ENCODE results near the gene NUTF2.

DNA sequence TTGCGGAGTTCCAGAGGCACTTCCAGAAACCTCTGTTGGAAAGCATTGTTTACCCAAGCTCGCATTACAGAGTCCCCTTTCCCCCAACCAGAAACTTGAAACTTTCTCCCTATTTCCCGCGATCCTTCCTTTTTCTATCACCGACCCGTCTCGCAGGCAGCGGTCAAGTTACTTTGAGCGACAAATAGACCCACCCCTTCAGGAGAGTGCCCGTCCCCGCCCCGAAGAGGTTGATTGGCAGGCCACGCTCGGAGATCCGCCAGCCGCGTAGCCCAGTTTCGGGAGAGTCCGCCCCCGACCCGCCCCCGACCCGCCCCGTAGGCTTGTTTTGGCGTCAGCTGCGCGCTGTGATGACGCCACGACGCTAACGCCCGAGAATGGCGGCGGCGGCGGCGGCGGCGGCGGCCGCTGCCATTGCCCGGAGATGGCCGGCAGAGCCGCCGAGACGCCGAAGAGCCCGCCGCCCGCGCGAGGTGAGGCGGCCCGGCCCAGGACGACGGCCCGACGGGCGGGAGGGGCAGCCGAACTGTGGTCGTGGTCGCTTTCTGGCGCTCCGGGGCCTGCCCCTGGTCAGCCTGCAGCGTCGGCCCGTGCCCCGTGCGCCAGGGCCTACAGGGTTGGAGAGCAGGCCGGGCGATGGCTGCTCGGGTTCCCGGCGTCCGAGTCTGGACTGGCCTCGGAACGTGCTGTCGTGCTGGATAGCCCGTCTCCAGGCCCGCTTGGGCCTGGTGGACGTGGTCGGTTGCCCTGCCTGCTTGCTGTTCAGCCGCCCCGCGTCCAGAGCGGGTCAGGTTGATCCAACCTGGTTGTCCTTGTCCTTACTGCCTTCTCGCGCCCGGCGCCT lies 46.4 kb downstream of the NUTF2 start, which contains the start of gene PSKH1:
- no peak for TF ChIP-seq ZNF311 (tag by site-specific recombination; IDR thresholded peaks at IDR 0.05; ENCODE audit: borderline replicate concordance)
- TF ChIP-seq, protein P1, sequence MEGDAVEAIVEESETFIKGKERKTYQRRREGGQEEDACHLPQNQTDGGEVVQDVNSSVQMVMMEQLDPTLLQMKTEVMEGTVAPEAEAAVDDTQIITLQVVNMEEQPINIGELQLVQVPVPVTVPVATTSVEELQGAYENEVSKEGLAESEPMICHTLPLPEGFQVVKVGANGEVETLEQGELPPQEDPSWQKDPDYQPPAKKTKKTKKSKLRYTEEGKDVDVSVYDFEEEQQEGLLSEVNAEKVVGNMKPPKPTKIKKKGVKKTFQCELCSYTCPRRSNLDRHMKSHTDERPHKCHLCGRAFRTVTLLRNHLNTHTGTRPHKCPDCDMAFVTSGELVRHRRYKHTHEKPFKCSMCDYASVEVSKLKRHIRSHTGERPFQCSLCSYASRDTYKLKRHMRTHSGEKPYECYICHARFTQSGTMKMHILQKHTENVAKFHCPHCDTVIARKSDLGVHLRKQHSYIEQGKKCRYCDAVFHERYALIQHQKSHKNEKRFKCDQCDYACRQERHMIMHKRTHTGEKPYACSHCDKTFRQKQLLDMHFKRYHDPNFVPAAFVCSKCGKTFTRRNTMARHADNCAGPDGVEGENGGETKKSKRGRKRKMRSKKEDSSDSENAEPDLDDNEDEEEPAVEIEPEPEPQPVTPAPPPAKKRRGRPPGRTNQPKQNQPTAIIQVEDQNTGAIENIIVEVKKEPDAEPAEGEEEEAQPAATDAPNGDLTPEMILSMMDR (tag by site-specific recombination; IDR thresholded peaks at IDR 0.05), result peak; percentile 27; the same call in 1 of the 2 replicates
- no peak for TF ChIP-seq ZNF121 (tag by site-specific recombination; IDR thresholded peaks at IDR 0.05)
- peak; percentile 84 for TF ChIP-seq ZNF366 (tag by site-specific recombination; conservative IDR thresholded peaks at IDR 0.05)
- TF ChIP-seq, protein P2, sequence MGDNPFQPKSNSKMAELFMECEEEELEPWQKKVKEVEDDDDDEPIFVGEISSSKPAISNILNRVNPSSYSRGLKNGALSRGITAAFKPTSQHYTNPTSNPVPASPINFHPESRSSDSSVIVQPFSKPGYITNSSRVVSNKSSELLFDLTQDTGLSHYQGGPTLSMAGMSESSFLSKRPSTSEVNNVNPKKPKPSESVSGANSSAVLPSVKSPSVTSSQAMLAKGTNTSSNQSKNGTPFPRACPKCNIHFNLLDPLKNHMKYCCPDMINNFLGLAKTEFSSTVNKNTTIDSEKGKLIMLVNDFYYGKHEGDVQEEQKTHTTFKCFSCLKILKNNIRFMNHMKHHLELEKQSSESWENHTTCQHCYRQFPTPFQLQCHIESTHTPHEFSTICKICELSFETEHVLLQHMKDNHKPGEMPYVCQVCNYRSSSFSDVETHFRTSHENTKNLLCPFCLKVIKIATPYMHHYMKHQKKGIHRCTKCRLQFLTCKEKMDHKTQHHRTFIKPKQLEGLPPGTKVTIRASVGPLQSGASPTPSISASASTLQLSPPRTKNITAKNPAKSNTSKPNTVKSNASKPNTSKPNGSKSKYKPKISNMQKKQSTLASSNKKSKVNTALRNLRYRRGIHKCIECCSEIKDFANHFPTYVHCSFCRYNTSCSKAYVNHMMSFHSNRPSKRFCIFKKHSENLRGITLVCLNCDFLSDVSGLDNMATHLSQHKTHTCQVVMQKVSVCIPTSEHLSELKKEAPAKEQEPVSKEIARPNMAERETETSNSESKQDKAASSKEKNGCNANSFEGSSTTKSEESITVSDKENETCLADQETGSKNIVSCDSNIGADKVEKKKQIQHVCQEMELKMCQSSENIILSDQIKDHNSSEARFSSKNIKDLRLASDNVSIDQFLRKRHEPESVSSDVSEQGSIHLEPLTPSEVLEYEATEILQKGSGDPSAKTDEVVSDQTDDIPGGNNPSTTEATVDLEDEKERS (tag by site-specific recombination; IDR thresholded peaks at IDR 0.05), result no peak
- no peak for TF ChIP-seq SALL2 (tag by site-specific recombination; IDR thresholded peaks at IDR 0.05; ENCODE audit: borderline replicate concordance)
- TF ChIP-seq ZNF23 (tag by site-specific recombination; IDR thresholded peaks at IDR 0.05; ENCODE audit: borderline replicate concordance), result no peak
- TF ChIP-seq KLF10 (tag by site-specific recombination; IDR thresholded peaks at IDR 0.05), result peak; percentile 96
- TF ChIP-seq GLIS1 (tag by site-specific recombination; IDR thresholded peaks at IDR 0.05), result no peak
- TF ChIP-seq, protein P3, sequence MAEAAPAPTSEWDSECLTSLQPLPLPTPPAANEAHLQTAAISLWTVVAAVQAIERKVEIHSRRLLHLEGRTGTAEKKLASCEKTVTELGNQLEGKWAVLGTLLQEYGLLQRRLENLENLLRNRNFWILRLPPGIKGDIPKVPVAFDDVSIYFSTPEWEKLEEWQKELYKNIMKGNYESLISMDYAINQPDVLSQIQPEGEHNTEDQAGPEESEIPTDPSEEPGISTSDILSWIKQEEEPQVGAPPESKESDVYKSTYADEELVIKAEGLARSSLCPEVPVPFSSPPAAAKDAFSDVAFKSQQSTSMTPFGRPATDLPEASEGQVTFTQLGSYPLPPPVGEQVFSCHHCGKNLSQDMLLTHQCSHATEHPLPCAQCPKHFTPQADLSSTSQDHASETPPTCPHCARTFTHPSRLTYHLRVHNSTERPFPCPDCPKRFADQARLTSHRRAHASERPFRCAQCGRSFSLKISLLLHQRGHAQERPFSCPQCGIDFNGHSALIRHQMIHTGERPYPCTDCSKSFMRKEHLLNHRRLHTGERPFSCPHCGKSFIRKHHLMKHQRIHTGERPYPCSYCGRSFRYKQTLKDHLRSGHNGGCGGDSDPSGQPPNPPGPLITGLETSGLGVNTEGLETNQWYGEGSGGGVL (tag by site-specific recombination; IDR thresholded peaks at IDR 0.05), result no peak
- TF ChIP-seq HOXA7 (CRISPR knock-in tag; IDR thresholded peaks at IDR 0.05; ENCODE audit: borderline replicate concordance), result no peak; the same call in 1 of the 2 replicates
- TF ChIP-seq YY1 (tag by site-specific recombination; IDR thresholded peaks at IDR 0.05), result peak; percentile 87
